ENCODE data around the gene PRIM2. TPM values are rescaled to one million over a fixed set of nuclear protein-coding genes. Genes with fewer than 3 reads are reported as not detected.
"Not testable (repeated sequence)": the region's sequence is repeated elsewhere in the genome, so short reads cannot be mapped to it uniquely, and the experiment has no call there.

Gene PRIM2
- total RNA-seq, 4 donors from 2014 or later: 11.0 to 16.2 (median 13.3) TPM

GRCh38 chr6:57328074-57328473 lies 10.6 kb downstream of the PRIM2 start:
- peaks cover 0 to 19% of the 10 kb centered on the region in 2 donors for H3K36me3 ChIP-seq

DNA sequence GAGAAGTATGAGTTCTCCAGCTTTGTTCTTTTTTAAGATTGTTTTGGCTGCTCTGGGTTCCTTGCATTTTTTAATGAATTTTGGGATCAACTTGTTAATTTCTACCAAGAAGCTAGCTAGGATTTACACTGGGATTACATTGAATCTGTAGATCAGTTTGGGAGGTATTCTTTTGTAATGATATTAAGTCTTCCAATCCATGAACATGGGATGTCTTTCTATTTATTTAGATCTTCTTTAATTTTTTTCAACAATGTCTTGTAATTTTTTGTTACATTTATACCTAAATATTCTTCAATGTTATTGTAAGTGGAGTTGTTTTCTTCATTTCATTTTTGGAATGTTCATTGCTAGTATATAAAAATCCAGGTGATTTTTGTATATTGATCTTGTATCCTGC lies 12.5 kb downstream of the PRIM2 start:
- DNase-seq: no peak
- no peaks in the 10 kb centered on the region for H3K9me3 ChIP-seq
- intact Hi-C loops (cut with DNase I): loop anchor here (10.0 kb wide), 1 partner anchor 235 kb away; the partner anchor contains the start of gene ZNF451
- no peaks in the 10 kb centered on the region for H3K27me3 ChIP-seq
- TF ChIP-seq CTCF (IDR thresholded peaks at IDR 0.05) (no peak), POLR2A (IDR thresholded peaks at IDR 0.05) (no peak)
- H3K27ac ChIP-seq: no peak overlapping the region
- no peak overlapping the region for H3K4me3 ChIP-seq (replicated peaks in 1 of 3)
- peaks cover 0 to 19% of the 10 kb centered on the region in 2 donors for H3K36me3 ChIP-seq
- H3K4me1 ChIP-seq: no peaks in the 10 kb centered on the region

More at GRCh38 chr6:57328074-57328473, 10.6 kb downstream of the PRIM2 start:
- DNase-seq: no peak
- no peak for TF ChIP-seq POLR2A (IDR thresholded peaks at IDR 0.05)
- no peak for TF ChIP-seq CTCF (IDR thresholded peaks at IDR 0.05)
- Histone ChIP-seq H3K9me3 (no peaks in the 10 kb centered on the region), H3K4me1 (no peaks in the 10 kb centered on the region), H3K27ac (no peak overlapping the region), H3K4me3 (replicated peaks in 1 of 3) (no peak overlapping the region), H3K27me3 (no peaks in the 10 kb centered on the region)
- intact Hi-C loops (cut with DNase I): loop anchor here (10.0 kb wide), 1 partner anchor 233 kb away; the partner anchor contains the start of gene ZNF451
- WGBS, 2 donors: 96 to 100% methylated on average over 1 of the region's 1 CpG

GRCh38 chr6:57342148-57342669 lies 24.8 kb downstream of the PRIM2 start:
- no peaks in the 10 kb centered on the region for H3K4me1 ChIP-seq
- 89 to 90% methylated on average over 2 of the region's 2 CpGs for WGBS, 2 donors
- H3K27me3 ChIP-seq: no peaks in the 10 kb centered on the region
- H3K36me3 ChIP-seq: no peaks in the 10 kb centered on the region
- no peak overlapping the region for H3K4me3 ChIP-seq (replicated peaks in 1 of 3)
- no peak overlapping the region for H3K27ac ChIP-seq
- H3K9me3 ChIP-seq: no peaks in the 10 kb centered on the region
- intact Hi-C loops (cut with DNase I): no loop called here
- TF ChIP-seq POLR2A (IDR thresholded peaks at IDR 0.05) (no peak), CTCF (IDR thresholded peaks at IDR 0.05) (no peak)
- no peak for DNase-seq

- WGBS, 2 donors: 83 to 91% methylated on average over 3 of the region's 3 CpGs
These were observed 25.9 kb downstream of the PRIM2 start for GRCh38 chr6:57343342-57343741.

DNA sequence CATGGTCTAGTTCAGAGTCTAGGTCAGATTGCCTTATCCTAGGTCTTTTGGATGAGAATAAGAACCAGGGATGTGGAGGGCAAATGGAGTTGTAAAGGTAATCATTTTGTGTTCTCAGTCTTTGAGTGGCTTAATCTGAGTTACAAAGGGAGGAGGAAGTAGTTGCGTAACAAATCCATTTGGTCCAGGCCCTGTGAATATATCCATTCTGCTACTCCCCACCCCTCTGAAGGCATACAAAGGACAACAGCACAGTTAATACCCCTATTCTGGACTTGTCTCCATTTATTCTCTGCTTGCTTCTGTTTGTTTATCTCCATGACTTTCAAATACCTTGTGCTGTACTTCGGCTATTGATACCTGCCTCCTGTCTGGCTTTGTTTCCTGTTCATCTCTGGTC lies 29.3 kb downstream of the PRIM2 start:
- not testable (repeated sequence) for H3K4me1 ChIP-seq, H3K36me3 ChIP-seq
- WGBS, 2 donors: 49 to 98% methylated on average over 2 of the region's 2 CpGs

More at GRCh38 chr6:57343342-57343741, 25.9 kb downstream of the PRIM2 start:
- H3K27ac ChIP-seq; H3K4me1 ChIP-seq; DNase-seq; H3K36me3 ChIP-seq; intact Hi-C loops (cut with DNase I); H3K4me3 ChIP-seq (replicated peaks in 1 of 3); H3K9me3 ChIP-seq; H3K27me3 ChIP-seq: not testable (repeated sequence)

DNA sequence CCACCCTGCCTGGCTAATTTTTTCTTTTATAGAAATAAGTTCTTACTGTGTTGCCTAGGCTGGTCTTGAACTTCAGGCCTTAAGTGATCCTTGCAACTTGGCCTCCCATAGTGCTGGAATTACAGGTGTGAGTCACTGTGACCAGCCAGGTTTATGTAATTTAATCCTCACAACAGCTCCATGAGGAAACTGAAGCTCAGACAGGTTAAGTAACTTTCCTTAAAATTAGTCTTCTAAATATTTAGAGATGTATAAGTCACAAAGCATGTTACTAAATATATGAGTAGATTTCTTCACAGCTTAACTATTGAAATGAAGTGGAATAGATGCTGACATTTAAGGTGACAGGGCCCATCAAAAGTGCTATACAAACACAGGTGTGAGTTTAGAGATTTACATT lies 30.2 kb downstream of the PRIM2 start:
- H3K36me3 ChIP-seq; H3K4me1 ChIP-seq; intact Hi-C loops (cut with DNase I); H3K4me3 ChIP-seq (replicated peaks in 1 of 3); DNase-seq; H3K9me3 ChIP-seq; H3K27ac ChIP-seq; H3K27me3 ChIP-seq: not testable (repeated sequence)

More for the DNA sequence above, 29.3 kb downstream of the PRIM2 start:
- intact Hi-C loops (cut with DNase I); H3K4me3 ChIP-seq (replicated peaks in 1 of 3); H3K9me3 ChIP-seq; DNase-seq; H3K27me3 ChIP-seq; H3K27ac ChIP-seq: not testable (repeated sequence)

DNA sequence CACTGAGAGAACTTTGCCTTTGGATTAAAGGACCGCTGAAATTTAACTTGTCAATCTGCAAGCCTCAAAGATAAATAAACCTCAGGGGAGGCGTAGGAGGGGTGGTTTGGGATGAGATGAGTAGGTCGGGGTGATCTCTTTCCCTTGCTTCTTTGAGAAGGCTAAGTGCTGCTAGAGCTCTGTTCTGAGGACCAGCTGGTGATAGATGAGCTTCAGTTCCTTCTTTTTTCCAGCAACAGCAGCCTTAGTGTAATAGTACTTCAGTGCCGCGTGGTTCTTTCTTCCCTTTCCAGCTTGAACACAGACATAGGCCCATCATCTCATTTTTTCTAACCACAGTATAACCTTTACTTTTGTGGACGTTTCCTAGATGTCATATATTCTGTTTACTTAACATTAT lies 33.0 kb downstream of the PRIM2 start:
- 66 to 68% methylated on average over 6 of the region's 6 CpGs for WGBS, 2 donors
- H3K27me3 ChIP-seq; H3K4me3 ChIP-seq (replicated peaks in 1 of 3); DNase-seq; H3K27ac ChIP-seq; intact Hi-C loops (cut with DNase I); H3K9me3 ChIP-seq; H3K4me1 ChIP-seq; H3K36me3 ChIP-seq: not testable (repeated sequence)

GRCh38 chr6:57352596-57352995 lies 35.2 kb downstream of the PRIM2 start:
- H3K36me3 ChIP-seq; H3K4me1 ChIP-seq; H3K4me3 ChIP-seq (replicated peaks in 1 of 3); H3K27ac ChIP-seq; H3K9me3 ChIP-seq; intact Hi-C loops (cut with DNase I); H3K27me3 ChIP-seq; DNase-seq: not testable (repeated sequence)
- 44 to 81% methylated on average over 1 of the region's 1 CpG for WGBS, 2 donors

- H3K36me3 ChIP-seq; H3K4me1 ChIP-seq; H3K9me3 ChIP-seq; intact Hi-C loops (cut with DNase I); H3K27ac ChIP-seq; H3K4me3 ChIP-seq (replicated peaks in 1 of 3); H3K27me3 ChIP-seq; DNase-seq: not testable (repeated sequence)
These were observed 40.9 kb downstream of the PRIM2 start for GRCh38 chr6:57358319-57358718.

DNA sequence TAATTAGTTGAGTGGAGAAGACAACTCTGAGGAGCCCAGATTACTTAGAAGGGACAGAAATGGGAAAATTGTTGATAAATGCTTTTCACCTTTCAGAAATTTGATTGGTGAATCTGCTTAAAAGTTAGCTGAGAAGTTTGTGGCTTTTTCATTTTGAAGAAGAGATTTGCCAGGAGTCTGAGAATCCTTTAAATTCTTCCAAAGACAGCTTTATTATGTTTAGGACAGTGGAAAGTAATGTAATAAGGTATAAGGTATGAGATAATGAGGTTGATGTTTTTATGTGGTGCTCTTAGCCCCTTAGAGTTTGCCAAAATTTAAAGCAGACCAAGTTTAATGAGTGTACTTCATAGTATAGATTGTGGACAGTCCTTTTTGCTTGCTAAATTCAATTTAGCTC lies 42.3 kb downstream of the PRIM2 start:
- H3K36me3 ChIP-seq; H3K4me1 ChIP-seq; DNase-seq; H3K27ac ChIP-seq; H3K4me3 ChIP-seq (replicated peaks in 1 of 3); H3K27me3 ChIP-seq; H3K9me3 ChIP-seq; intact Hi-C loops (cut with DNase I): not testable (repeated sequence)

Data from thyroid gland (tissue), 4 donors.